Measurements from ENCODE around the gene NPTN. TPM values are rescaled to one million over a fixed set of nuclear protein-coding genes. Genes with fewer than 3 reads are reported as not detected.

Gene NPTN
- total RNA-seq, 1 donor from 2014 or later = 69.7 TPM

DNA sequence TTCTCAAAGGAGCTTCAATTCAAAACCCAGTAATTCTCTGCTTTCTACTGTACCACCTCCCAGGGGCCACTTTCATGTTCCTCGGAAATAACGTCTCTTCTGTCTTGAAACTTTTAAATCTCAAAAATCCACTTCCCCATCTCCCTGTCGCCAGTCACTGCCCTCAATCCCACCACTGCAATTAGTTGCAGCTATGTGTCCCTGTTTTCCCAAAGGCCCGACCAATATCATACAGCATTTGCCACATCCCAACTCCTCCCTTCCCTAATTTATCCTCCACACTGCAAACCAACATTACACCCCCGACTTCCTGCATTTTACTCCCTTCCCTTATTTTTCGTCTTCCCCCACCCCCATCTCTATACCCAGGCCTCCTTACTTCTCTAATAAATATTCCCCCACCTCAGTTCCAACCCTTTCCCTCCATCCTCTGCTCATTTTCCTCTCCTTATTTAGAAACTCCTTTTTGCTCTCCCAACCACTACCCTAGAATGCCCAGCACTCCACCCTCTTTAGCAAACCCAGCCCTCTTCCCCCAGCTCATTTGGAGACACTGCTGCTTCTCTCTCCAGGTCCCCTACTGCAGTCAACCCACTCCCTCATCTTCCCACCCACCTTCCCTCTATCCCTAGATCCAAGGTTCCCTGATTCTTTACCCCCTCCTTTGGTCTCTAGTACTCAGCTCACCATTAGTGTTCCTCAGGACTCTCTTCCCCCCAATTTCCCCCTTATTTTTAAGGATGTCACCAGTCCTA lies 1.1 kb downstream of the NPTN start:
- no peak for ATAC-seq

GRCh38 chr15:73630921-73631362 lies 2.2 kb downstream of the NPTN start:
- no peak for ATAC-seq

- no peak for ATAC-seq
These were observed 3.3 kb downstream of the NPTN start for GRCh38 chr15:73629798-73630429.

GRCh38 chr15:73628976-73629797 lies 4.0 kb downstream of the NPTN start:
- ATAC-seq = no peak

DNA sequence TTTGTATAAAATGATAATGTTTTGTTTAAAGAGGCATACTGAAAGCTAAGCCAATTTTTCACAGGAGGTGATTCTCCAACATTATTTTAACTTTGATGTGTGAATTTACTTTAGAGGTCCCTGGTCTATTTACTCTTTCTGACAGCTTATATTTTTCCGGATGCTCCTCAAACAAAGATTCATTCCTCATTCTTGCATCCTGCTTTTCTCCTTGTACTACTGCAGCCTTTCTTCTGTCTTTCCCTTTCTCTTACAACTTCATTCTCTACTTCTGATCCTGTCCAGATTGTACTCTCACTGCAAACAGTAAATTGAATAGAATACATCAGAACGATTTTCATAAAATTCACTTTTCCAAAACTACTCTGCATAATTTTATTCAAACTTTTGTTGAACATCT lies 5.1 kb downstream of the NPTN start:
- no peak for ATAC-seq

DNA sequence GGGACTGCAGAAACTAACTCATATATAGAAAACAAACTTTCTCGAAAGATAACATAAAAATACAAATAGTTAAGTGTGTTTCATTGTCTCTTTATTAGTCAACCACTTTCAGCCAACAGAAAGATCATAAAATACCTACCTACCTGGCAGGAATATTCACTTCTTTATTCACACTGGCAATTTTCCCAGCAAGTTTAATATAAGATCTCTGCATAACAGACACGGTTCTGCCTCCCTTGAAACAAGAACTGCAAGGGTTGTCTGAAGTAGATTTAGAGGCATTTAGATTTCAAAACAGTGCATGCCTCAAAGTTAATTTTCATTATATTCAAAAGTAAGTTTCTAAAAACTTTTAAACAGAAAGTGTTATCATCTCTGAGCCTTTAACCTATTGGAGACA lies 7.1 kb downstream of the NPTN start:
- ATAC-seq = peak; percentile 45

DNA sequence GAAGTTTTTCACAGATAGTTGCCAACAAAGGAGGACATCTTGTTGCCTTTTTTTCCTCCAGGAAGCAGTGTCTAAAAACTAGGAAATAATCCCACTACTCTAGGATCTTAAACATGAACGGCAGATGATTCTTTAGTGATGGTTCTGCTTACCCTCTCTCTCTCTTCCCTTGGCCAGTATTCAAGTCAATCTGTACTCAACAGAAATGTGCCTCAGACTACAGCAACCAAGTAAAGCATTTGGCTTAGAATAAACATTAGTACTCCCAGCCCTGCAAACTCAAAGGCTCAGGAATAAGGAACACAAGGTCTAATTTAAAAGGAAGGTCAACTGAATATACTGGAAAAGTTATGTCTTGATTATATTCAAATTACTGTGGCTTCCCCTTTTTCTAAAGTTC lies 8.7 kb downstream of the NPTN start:
- no peak for ATAC-seq

DNA sequence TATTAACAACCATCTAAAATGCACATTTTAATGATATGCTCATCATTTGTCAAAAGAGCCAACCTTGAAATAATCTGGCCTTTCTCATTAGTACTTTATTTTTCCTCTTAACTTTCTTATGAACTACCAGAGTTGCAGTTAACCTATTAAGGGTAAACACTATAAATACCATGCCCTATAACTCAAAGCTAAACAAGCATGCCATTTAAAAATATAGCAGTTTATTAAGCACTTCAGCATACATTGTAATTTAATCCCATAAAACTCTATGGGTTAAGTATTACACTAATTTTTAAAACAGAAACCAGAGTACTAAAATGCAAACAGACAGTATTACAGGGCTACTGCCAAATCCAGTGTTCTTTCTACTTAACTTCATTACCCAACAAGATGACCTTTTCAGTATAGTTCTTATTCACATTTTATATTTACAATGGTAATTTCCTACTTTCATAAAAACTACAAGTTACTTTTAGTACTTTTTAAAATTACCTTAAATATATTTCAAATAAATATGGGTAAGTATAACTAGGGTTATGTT lies 11.8 kb downstream of the NPTN start:
- no peak for ATAC-seq

DNA sequence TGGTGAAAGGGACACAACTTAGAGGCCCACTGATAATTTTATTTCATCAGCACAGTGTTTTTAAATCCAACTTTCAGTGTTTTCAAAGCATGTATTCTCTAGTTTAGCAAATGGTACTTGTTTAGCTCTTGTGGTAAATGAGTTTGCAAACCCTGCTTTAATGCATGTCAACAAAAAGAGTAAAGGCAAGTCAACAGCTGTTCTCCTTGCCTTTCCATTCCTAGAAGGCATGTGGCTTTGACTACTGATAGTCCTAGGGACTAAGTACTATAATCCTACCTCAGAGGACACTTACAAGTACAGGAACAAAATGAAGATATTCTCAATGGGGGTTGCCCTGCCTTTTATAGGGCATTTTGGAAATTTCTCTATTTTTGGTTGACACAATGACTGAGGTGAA lies 13.1 kb downstream of the NPTN start:
- ATAC-seq = no peak

DNA sequence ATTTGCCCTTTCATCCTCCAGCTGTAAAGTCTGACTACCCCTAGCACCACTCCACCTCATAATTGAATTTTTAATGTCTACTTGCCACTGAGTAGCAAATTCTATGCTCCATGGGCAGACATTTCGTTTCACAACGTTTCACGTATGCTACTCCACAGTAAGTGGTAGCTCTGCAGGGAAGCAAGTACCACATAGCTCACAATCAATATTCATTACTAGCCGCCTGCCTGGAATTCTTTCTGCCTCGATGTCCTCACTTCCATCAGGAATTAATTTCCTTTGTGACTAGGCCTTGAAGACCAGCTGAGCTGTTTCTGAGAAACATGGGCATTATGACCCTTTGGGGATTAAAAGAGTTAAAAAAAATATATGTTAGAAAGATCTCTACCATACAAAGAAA lies 15.3 kb downstream of the NPTN start:
- ATAC-seq = no peak

- no peak for ATAC-seq
These were observed 15.8 kb downstream of the NPTN start for GRCh38 chr15:73617301-73617831.

- no peak for ATAC-seq
These were observed 24.2 kb downstream of the NPTN start for GRCh38 chr15:73608941-73609340.

GRCh38 chr15:73608475-73608874 lies 24.7 kb downstream of the NPTN start:
- no peak for ATAC-seq

DNA sequence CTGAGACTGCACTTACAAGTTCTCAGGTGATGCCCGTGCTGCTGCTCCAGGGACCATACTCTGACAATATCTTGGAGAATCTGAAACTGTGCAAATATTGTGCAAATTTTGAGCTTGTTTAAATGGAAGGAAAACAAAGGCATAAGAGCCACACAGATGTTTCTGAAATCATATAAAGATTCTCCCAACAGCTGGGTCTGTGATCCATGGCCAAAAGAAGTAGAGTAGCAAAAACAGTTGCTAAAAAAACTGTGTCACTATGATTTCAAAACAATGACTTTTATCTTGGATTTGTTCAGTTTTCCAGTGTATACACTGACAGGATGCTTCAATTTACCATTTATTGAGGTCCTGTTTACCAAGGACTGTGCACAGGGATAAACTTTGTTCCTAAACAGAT lies 25.3 kb downstream of the NPTN start:
- ATAC-seq = no peak

DNA sequence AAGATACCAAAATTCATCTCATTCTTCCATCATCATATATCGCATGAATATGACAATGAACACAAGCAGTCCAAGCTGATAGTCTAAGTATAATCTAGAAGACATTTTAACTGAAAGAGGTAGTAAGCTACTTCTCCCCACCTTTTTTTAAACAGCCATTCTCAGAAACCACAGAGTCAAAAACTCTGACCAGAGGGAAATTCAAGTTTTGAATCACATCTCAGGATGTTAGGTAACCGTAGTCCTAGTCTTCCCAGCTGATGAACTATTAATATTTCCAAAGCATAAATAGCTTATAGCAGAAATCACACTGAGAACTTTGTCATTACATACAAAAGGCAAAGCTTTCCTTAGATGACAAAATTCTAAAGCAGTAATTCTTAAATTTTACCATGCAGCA lies 25.8 kb downstream of the NPTN start:
- ATAC-seq = no peak

- no peak for ATAC-seq
These were observed 27.3 kb downstream of the NPTN start for GRCh38 chr15:73605759-73606436.

DNA sequence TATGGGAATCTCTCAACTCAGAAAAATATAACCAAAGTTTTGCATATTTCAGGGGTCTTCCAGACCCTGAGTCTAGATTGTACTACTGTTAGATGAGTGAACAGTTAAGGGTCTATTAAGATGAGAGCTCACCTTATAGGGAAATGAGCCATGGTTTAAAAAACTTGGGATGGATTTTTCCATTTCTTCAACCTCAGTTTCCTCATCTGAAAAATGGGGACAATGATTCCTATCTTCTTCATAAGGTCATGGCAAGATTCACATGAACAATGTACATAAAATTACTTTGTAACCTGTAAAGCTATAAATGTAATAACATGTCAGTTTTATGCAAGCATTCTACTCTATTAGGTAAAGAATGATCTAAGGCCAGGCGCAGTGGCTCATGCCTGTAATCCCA lies 28.7 kb downstream of the NPTN start:
- no peak for ATAC-seq

DNA sequence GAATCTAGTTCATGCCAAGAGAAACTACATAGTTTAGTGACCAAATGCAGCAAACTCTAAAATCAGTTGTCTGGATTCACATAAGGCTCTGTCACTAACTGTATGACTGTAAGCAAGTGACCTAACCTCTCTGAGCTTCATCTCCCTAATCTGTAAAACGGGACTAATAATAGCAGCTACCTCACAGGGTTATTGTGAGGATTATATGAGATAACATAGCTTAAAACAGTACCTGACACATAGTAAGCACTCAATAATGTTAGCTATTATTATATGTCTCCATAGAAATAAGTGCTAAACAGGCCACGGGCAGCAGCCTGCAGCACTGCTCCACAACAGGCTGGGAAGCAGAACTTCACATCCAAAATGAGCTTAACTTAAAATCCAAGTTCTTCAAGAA lies 30.2 kb downstream of the NPTN start:
- no peak for ATAC-seq

- peak; percentile 58 for ATAC-seq
These were observed 30.7 kb downstream of the NPTN start for GRCh38 chr15:73602446-73602843.

GRCh38 chr15:73601451-73602445 lies 31.4 kb downstream of the NPTN start:
- ATAC-seq = peak; percentile 69
